Articular chondrocyte of knee joint (primary cell): ENCODE measurements around the gene CPEB4. TPM values are rescaled to one million over a fixed set of nuclear protein-coding genes. Genes with fewer than 3 reads are reported as not detected.

ENCODE experiments used
- total RNA-seq: library from RNA; depleted of rRNA; stranded (reverse); fragments of >200 nt; gene quantifications from 2 replicates; pipeline ENCODE4 v1.2.3, GENCODE V29; 2012

Gene CPEB4
- total RNA-seq, result 34.9 and 42.2 TPM in 2 replicates

DNA sequence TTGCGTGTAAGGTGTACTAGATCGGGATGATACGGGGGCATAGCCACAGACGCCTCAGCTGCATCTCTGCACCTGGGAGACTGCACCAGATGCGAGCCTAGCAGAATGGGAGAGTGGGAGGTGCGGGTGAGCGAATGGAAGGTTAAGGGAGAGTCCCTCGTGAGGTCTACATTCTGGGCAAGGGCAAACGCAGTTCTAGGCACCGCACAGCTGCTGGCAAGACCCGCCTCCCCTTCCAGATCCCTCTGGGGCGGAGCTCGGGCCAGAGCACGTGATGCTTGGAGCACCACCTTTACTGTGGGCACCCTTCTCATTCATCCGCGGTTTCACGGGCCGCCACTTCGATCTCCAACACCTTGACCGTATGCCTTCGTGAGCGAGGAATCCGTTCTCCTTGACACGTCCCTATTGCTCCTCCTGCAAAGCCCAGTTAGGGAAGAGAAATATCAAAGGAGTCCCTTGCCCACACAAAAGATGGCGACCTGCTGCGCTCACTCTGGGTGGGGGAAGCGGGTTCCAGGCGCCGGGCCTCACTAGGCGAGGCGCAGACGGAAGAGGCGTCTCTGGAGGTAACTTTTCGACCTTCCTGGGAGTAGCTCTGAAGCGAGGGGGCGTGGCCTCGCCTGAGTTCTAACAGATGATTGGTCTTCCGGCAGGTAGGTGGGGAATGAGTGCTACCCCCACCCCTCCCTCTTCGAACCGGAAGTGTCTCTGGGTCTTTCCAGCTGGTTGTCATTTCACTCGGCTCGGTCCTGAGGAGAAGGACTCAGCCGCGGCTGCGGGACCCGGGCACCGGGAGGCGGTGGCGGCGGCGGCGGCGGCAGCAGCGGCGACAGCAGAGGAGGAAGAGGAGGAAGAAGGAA is at the start of gene CPEB4:
Gene CPEB4 (plus strand): TSS at position 740 of the 863 bp plus-strand sequence. CDS start 1,385 bp downstream, outside the sequence.

DNA sequence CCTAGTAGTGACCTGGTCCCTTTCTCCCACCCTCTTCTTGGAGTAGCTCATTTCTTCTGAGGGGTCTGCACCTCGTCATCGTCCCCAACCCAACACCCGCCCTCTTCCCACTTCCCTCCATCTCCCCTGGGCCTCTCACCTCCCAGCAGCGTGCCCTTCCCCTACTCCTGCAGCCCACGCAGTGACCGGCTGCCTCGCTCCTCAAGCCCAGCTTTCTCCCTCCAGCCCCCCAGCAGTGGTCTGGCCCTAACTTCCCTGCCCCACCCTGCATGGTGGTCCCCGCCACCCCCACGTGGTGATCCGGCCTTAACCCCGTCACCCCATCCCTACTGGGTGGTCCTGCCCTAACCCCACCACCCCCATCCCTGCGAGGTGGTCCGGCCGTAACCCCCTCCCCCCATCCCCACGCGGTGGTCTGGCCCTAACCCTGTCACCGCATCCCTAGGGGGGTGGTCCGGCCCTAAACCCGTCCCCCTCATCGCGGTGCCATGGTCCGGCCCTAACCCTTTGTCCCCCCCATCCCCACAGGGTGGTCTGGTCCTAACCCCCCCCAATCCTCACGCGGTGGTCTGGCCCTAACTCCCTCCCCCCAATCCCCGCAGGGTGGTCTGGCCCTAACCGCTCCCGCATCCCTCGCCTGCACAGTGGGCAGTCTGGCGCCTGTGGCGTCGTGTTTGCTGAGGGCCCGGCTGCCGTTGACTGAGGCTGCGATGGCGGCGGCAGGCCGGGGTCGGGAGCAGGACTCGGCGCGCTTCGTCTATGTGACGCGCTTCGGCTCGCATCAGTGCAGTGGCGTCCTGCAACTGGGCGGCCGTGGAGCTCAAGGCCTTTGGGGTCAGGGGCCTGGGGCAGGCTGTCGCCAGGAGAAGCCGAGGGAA is 100.6 kb downstream of the CPEB4 start, which contains the start of gene C5orf47:
Gene C5orf47 (plus strand): TSS at position 617 of the 878 bp plus-strand sequence. CDS start 94 bp downstream, at position 711.

Other genes starting within 250 kb of the CPEB4 start
- gene C5orf47, start 100.8 kb downstream of the CPEB4 start, total RNA-seq, result not detected in 2 replicates
- gene NSG2, start 157.4 kb downstream of the CPEB4 start, total RNA-seq, result not detected in 2 replicates